B cell (primary cell): Measurements from ENCODE around the gene FAHD2A.

Experiments
- EZH2 ChIP-seq: IDR thresholded peaks from 2 replicates; pipeline ENCODE4 v1.6.1; 2012; ENCODE audit warnings: borderline replicate concordance, low read depth, mild to moderate bottlenecking, moderate library complexity, low read length; ENCODE audit not compliant: insufficient read depth, poor library complexity, severe bottlenecking
- TF ChIP-seq, protein P1 (sequence below): fragments of 200-600 bp; IDR thresholded peaks from one replicate; pipeline ENCODE4 v1.8.0; 2022; ENCODE audit warnings: antibody characterized with exemption, mild to moderate bottlenecking

DNA sequence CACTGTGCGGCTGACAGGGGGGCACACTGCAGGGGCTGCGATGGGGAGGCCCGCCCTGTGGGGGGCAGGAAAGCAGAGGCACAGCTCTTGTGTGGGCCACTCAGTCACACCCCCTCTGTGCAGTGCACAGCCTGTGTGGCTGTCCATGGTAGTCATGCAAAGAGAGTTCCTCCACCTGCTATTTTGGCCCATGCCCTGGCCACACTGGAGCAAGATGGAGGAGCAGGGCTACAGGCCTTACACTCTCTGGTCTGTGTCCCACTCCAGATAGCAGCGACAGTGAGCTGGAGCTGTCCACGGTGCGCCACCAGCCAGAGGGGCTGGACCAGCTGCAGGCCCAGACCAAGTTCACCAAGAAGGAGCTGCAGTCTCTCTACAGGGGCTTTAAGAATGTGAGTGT, 28.5 kb upstream of the FAHD2A start:
- TF ChIP-seq, protein P1, sequence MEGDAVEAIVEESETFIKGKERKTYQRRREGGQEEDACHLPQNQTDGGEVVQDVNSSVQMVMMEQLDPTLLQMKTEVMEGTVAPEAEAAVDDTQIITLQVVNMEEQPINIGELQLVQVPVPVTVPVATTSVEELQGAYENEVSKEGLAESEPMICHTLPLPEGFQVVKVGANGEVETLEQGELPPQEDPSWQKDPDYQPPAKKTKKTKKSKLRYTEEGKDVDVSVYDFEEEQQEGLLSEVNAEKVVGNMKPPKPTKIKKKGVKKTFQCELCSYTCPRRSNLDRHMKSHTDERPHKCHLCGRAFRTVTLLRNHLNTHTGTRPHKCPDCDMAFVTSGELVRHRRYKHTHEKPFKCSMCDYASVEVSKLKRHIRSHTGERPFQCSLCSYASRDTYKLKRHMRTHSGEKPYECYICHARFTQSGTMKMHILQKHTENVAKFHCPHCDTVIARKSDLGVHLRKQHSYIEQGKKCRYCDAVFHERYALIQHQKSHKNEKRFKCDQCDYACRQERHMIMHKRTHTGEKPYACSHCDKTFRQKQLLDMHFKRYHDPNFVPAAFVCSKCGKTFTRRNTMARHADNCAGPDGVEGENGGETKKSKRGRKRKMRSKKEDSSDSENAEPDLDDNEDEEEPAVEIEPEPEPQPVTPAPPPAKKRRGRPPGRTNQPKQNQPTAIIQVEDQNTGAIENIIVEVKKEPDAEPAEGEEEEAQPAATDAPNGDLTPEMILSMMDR: no peak
- no peak for TF ChIP-seq EZH2
